Activated naive CD4-positive, alpha-beta T cell treated with anti-CD3 and anti-CD28 coated beads, Interleukin-2, amount 50 U/mL, for 72 hours (primary cell): ENCODE data around the gene ZMIZ2. TPM values are rescaled to one million over a fixed set of nuclear protein-coding genes. Genes with fewer than 3 reads are reported as not detected.
A peak's percentile ranks its signal among the peaks of the same experiment; 100 is the strongest.
"Not testable (repeated sequence)": the region's sequence is repeated elsewhere in the genome, so short reads cannot be mapped to it uniquely, and the experiment has no call there.

Experiments used
- ATAC-seq, 2 donors: fragments of 150-1000 bp; cut with Tn5 transposase; 2 replicates each; pipeline ENCODE4 v1.10.0; 2021; ENCODE audit warnings: mild to moderate bottlenecking in 2 of 2, moderate library complexity in 2 of 2
- DNase-seq, 2 donors: peaks; one replicate each; pipeline ENCODE4 v3.0.0; 2021 to 2022; ENCODE audit warnings: low spot score in 2 of 2
- H3K27ac Mint-ChIP-seq, 2 donors: one replicate each; pipeline ENCODE4 v1.8.0; 2022; ENCODE audit warnings: mild to moderate bottlenecking in 2 of 2, mixed read lengths in 2 of 2
- H3K36me3 Mint-ChIP-seq, 2 donors: one replicate each; pipeline ENCODE4 v1.8.0; 2022; ENCODE audit warnings: mixed read lengths in 2 of 2
- H3K9me3 Mint-ChIP-seq, 2 donors: one replicate each; pipeline ENCODE4 v1.8.0; 2022; ENCODE audit warnings: mixed read lengths in 2 of 2
- total RNA-seq, 2 donors: library from RNA; stranded (reverse); gene quantifications; one replicate each; pipeline ENCODE4 v1.2.3, GENCODE V29; 2022

Gene ZMIZ2
- total RNA-seq, 2 donors from 2014 or later: 124 to 176 TPM

GRCh38 chr7:44713680-44714335 lies 34.8 kb upstream of the ZMIZ2 start:
- DNase-seq (no peak), ATAC-seq (no peak)
- Mint-ChIP-seq H3K27ac (peak overlapping the region in 1 of 2 donors; percentile 9), H3K9me3 (no peaks in the 10 kb centered on the region), H3K36me3 (no peaks in the 10 kb centered on the region)

GRCh38 chr7:44716205-44716604 lies 32.4 kb upstream of the ZMIZ2 start:
- Mint-ChIP-seq H3K27ac (no peak overlapping the region), H3K9me3 (no peaks in the 10 kb centered on the region), H3K36me3 (no peaks in the 10 kb centered on the region)
- DNase-seq (no peak), ATAC-seq (no peak)

- ATAC-seq (no peak), DNase-seq (no peak)
- Mint-ChIP-seq H3K36me3 (peaks cover 0 to 5% of the 10 kb centered on the region in 2 donors), H3K9me3 (peaks cover 0 to 5% of the 10 kb centered on the region in 2 donors), H3K27ac (no peak overlapping the region)
These were observed 28.3 kb upstream of the ZMIZ2 start for GRCh38 chr7:44720301-44720700.

- ATAC-seq: no peak
These were observed 24.4 kb upstream of the ZMIZ2 start for GRCh38 chr7:44724276-44724675.

GRCh38 chr7:44726250-44726649 lies 22.4 kb upstream of the ZMIZ2 start:
- not testable (repeated sequence) for DNase-seq, H3K27ac Mint-ChIP-seq, ATAC-seq, H3K9me3 Mint-ChIP-seq, H3K36me3 Mint-ChIP-seq

More at GRCh38 chr7:44724276-44724675, 24.4 kb upstream of the ZMIZ2 start:
- peaks cover 0 to 5% of the 10 kb centered on the region in 2 donors for H3K9me3 Mint-ChIP-seq
- peaks cover 0 to 5% of the 10 kb centered on the region in 2 donors for H3K36me3 Mint-ChIP-seq
- DNase-seq: no peak
- H3K27ac Mint-ChIP-seq: no peak overlapping the region

GRCh38 chr7:44727158-44727936 lies 21.3 kb upstream of the ZMIZ2 start:
- no peak overlapping the region for H3K27ac Mint-ChIP-seq
- no peaks in the 10 kb centered on the region for H3K36me3 Mint-ChIP-seq
- no peaks in the 10 kb centered on the region for H3K9me3 Mint-ChIP-seq
- no peak for ATAC-seq
- DNase-seq: no peak

- ATAC-seq (no peak), DNase-seq (no peak)
- Mint-ChIP-seq H3K9me3 (no peaks in the 10 kb centered on the region), H3K27ac (no peak overlapping the region), H3K36me3 (no peaks in the 10 kb centered on the region)
These were observed 20.7 kb upstream of the ZMIZ2 start for GRCh38 chr7:44727937-44728262.

GRCh38 chr7:44729949-44730590 lies 18.6 kb upstream of the ZMIZ2 start:
- H3K27ac Mint-ChIP-seq: peak overlapping the region in 1 of 2 donors; percentile 14
- ATAC-seq: no peak
- H3K9me3 Mint-ChIP-seq: no peaks in the 10 kb centered on the region

GRCh38 chr7:44732971-44733370 lies 15.7 kb upstream of the ZMIZ2 start:
- H3K27ac Mint-ChIP-seq, H3K36me3 Mint-ChIP-seq, H3K9me3 Mint-ChIP-seq, ATAC-seq, DNase-seq: not testable (repeated sequence)

More at GRCh38 chr7:44729949-44730590, 18.6 kb upstream of the ZMIZ2 start:
- no peaks in the 10 kb centered on the region for H3K36me3 Mint-ChIP-seq
- DNase-seq: no peak

- Mint-ChIP-seq H3K27ac (no peak overlapping the region), H3K36me3 (no peaks in the 10 kb centered on the region), H3K9me3 (no peaks in the 10 kb centered on the region)
- no peak for ATAC-seq
- DNase-seq: no peak
These were observed 14.8 kb upstream of the ZMIZ2 start for GRCh38 chr7:44733708-44734481.

GRCh38 chr7:44735403-44736165 lies 13.1 kb upstream of the ZMIZ2 start:
- Mint-ChIP-seq H3K9me3 (no peaks in the 10 kb centered on the region), H3K36me3 (no peaks in the 10 kb centered on the region), H3K27ac (peak overlapping the region; percentile 85 to 88)
- ATAC-seq (peak; percentile 93 to 96), DNase-seq (peak in 1 of 2 donors; percentile 33)

- Mint-ChIP-seq H3K9me3 (no peaks in the 10 kb centered on the region), H3K27ac (peak overlapping the region; percentile 40 to 52), H3K36me3 (no peaks in the 10 kb centered on the region)
- ATAC-seq (no peak), DNase-seq (no peak)
These were observed 11.8 kb upstream of the ZMIZ2 start for GRCh38 chr7:44736896-44737295.

GRCh38 chr7:44738051-44738723 lies 10.5 kb upstream of the ZMIZ2 start:
- Mint-ChIP-seq H3K27ac (peak overlapping the region in 1 of 2 donors; percentile 40), H3K36me3 (no peaks in the 10 kb centered on the region), H3K9me3 (no peaks in the 10 kb centered on the region)
- ATAC-seq (no peak), DNase-seq (no peak)

GRCh38 chr7:44738876-44739665 lies 9.6 kb upstream of the ZMIZ2 start:
- DNase-seq: no peak
- Mint-ChIP-seq H3K9me3 (no peaks in the 10 kb centered on the region), H3K27ac (peak overlapping the region in 1 of 2 donors; percentile 31), H3K36me3 (no peaks in the 10 kb centered on the region)
- no peak for ATAC-seq

- no peak for ATAC-seq
- H3K36me3 Mint-ChIP-seq: no peaks in the 10 kb centered on the region
- no peak for DNase-seq
- H3K27ac Mint-ChIP-seq: no peak overlapping the region
- H3K9me3 Mint-ChIP-seq: no peaks in the 10 kb centered on the region
These were observed 8.6 kb upstream of the ZMIZ2 start for GRCh38 chr7:44740055-44740454.
